NCI-H1105 (cell line): ENCODE data around the gene S100A9.

Experiments
- DNase-seq: peaks from one replicate; lab custom pipeline; 2025; lab: John Stamatoyannopoulos, UW

Gene S100A9

GRCh38 chr1:153361480-153362109 lies 3.9 kb downstream of the S100A9 start:
- no peak for DNase-seq

GRCh38 chr1:153362187-153362775 lies 4.6 kb downstream of the S100A9 start:
- no peak for DNase-seq

- no peak for DNase-seq
These were observed 6.0 kb downstream of the S100A9 start for GRCh38 chr1:153363641-153364040.

- no peak for DNase-seq
These were observed 6.5 kb downstream of the S100A9 start for GRCh38 chr1:153364156-153364555.

GRCh38 chr1:153364766-153365666 lies 7.4 kb downstream of the S100A9 start:
- DNase-seq, result no peak

GRCh38 chr1:153365696-153366095 lies 8.0 kb downstream of the S100A9 start:
- no peak for DNase-seq

GRCh38 chr1:153366261-153366660 lies 8.6 kb downstream of the S100A9 start:
- DNase-seq, result no peak

GRCh38 chr1:153367090-153367489 lies 9.4 kb downstream of the S100A9 start:
- no peak for DNase-seq

- no peak for DNase-seq
These were observed 10.8 kb downstream of the S100A9 start for GRCh38 chr1:153368495-153368894.

- DNase-seq, result no peak
These were observed 12.5 kb downstream of the S100A9 start for GRCh38 chr1:153370146-153370545.

GRCh38 chr1:153371231-153371630 lies 13.6 kb downstream of the S100A9 start:
- no peak for DNase-seq

- no peak for DNase-seq
These were observed 14.9 kb downstream of the S100A9 start for GRCh38 chr1:153372571-153372970.

- DNase-seq, result no peak
These were observed 16.4 kb downstream of the S100A9 start for GRCh38 chr1:153374071-153374470.

GRCh38 chr1:153375511-153375910 lies 17.9 kb downstream of the S100A9 start, which contains the start of gene S100A12:
Gene S100A12 (minus strand): TSS chr1:153375621. CDS start chr1:153374592, 1,029 bp downstream.
- no peak for DNase-seq

- no peak for DNase-seq
These were observed 21.9 kb downstream of the S100A9 start for GRCh38 chr1:153379591-153379990.

- DNase-seq, result no peak
These were observed 23.1 kb downstream of the S100A9 start for GRCh38 chr1:153380711-153381110.

- DNase-seq, result no peak
These were observed 27.4 kb downstream of the S100A9 start for GRCh38 chr1:153384958-153385580.

GRCh38 chr1:153386500-153386901 lies 28.8 kb downstream of the S100A9 start:
- DNase-seq, result no peak

- no peak for DNase-seq
These were observed 29.3 kb downstream of the S100A9 start for GRCh38 chr1:153387001-153387400.

- no peak for DNase-seq
These were observed 30.1 kb downstream of the S100A9 start for GRCh38 chr1:153387785-153388184.

- DNase-seq, result no peak
These were observed 31.7 kb downstream of the S100A9 start for GRCh38 chr1:153389401-153389800.
